Femur (tissue), 1 donor: Measurements from ENCODE around the gene MCAT.
"Not testable (repeated sequence)": the region's sequence is repeated elsewhere in the genome, so short reads cannot be mapped to it uniquely, and the experiment has no call there.

ENCODE experiments used
- DNase-seq: peaks from one replicate; pipeline ENCODE4 v3.0.0-alpha.2; 2017

The MCAT gene

GRCh38 chr22:43152357-43153071, 9.3 kb upstream of the MCAT start:
- DNase-seq: peak; percentile 88

- DNase-seq: no peak
These were observed 8.8 kb upstream of the MCAT start for GRCh38 chr22:43152003-43152356.

- peak; percentile 87 for DNase-seq
These were observed 8.2 kb upstream of the MCAT start, which contains the start of gene TSPO for GRCh38 chr22:43151251-43152002. Gene TSPO, plus strand, starts transcription at chr22:43151559. Its CDS starts 7,680 bp downstream, at chr22:43159239.

- no peak for DNase-seq
These were observed 7.6 kb upstream of the MCAT start for GRCh38 chr22:43150731-43151206.

- no peak for DNase-seq
These were observed 5.4 kb upstream of the MCAT start for GRCh38 chr22:43148581-43148980.

- no peak for DNase-seq
These were observed 4.6 kb upstream of the MCAT start for GRCh38 chr22:43147821-43148220.

- not testable (repeated sequence) for DNase-seq
These were observed 3.1 kb upstream of the MCAT start for GRCh38 chr22:43146332-43146731.

- DNase-seq: not testable (repeated sequence)
These were observed 2.2 kb upstream of the MCAT start for GRCh38 chr22:43145371-43145770.

- no peak for DNase-seq
These were observed 1.8 kb upstream of the MCAT start for GRCh38 chr22:43144949-43145348.

GRCh38 chr22:43136801-43137200, 6.4 kb downstream of the MCAT start:
- no peak for DNase-seq

GRCh38 chr22:43136255-43136654, 6.9 kb downstream of the MCAT start:
- DNase-seq: no peak

GRCh38 chr22:43135565-43135964, 7.6 kb downstream of the MCAT start:
- no peak for DNase-seq

- DNase-seq: no peak
These were observed 8.6 kb downstream of the MCAT start for GRCh38 chr22:43134553-43134952.

- DNase-seq: no peak
These were observed 9.8 kb downstream of the MCAT start for GRCh38 chr22:43133401-43133800.

- DNase-seq: no peak
These were observed 11.3 kb downstream of the MCAT start for GRCh38 chr22:43131773-43132501.

- DNase-seq: no peak
These were observed 13.5 kb downstream of the MCAT start for GRCh38 chr22:43129426-43130425.

- no peak for DNase-seq
These were observed 14.2 kb downstream of the MCAT start for GRCh38 chr22:43128928-43129424.

- no peak for DNase-seq
These were observed 15.1 kb downstream of the MCAT start for GRCh38 chr22:43128116-43128515.

GRCh38 chr22:43127166-43127908, 15.9 kb downstream of the MCAT start:
- DNase-seq: no peak

- DNase-seq: no peak
These were observed 16.6 kb downstream of the MCAT start for GRCh38 chr22:43126501-43127165.
